Measurements from ENCODE around the gene PPP1R8.
"Not testable (repeated sequence)": the region's sequence is repeated elsewhere in the genome, so short reads cannot be mapped to it uniquely, and the experiment has no call there.

The PPP1R8 gene

DNA sequence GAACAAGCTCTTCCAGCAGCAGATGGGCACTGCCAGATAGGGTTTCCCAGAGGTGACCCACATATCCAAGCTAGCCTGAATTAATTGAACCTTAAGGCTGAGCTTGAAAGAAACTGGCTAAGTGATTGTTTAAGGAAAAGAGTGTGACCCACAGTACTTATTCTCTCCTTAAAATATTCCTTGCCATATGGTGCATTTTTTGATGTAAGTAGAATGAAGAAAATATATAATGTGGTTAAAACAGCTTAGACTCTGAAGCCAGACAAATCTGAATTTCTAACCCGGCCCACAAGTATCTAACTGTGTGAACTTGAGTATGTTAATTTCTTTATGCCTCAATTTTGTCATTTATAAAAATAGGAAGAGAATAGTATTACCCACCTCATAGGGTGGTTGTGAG, 4.9 kb downstream of the PPP1R8 start:
- Histone ChIP-seq H3K4me3 (ENCODE audit: low read depth, low read length) (no peak overlapping the region), H3K36me3 (ENCODE audit: control insufficient read depth, insufficient read depth, low read length) (peaks cover 4% of the 10 kb centered on the region), H3K9ac (ENCODE audit: low read depth, low read length) (no peak overlapping the region), H3K9me3 (ENCODE audit: control insufficient read depth, insufficient read depth, low read length) (no peaks in the 10 kb centered on the region), H3K4me1 (ENCODE audit: control insufficient read depth, insufficient read depth, low read length) (peaks cover 5% of the 10 kb centered on the region), H3K27me3 (ENCODE audit: control insufficient read depth, insufficient read depth, low read length) (no peaks in the 10 kb centered on the region)

DNA sequence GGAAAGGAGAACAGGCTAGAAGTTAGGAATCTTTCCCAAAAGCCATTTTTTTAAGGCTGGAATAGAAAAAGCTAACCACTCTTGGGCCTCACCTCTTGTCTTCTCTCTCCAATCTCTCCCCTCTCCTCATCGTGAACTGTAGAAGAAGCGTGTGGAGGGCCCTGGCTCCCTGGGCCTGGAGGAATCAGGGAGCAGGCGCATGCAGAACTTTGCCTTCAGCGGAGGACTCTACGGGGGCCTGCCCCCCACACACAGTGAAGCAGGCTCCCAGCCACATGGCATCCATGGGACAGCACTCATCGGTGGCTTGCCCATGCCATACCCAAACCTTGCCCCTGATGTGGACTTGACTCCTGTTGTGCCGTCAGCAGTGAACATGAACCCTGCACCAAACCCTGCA, 19.4 kb downstream of the PPP1R8 start:
- H3K9ac ChIP-seq (ENCODE audit: low read depth, low read length) = no peak overlapping the region
- H3K4me3 ChIP-seq (ENCODE audit: low read depth, low read length) = no peak overlapping the region
- H3K36me3 ChIP-seq (ENCODE audit: control insufficient read depth, insufficient read depth, low read length) = peaks cover 37% of the 10 kb centered on the region
- H3K27me3 ChIP-seq (ENCODE audit: control insufficient read depth, insufficient read depth, low read length) = no peaks in the 10 kb centered on the region
- no peaks in the 10 kb centered on the region for H3K9me3 ChIP-seq (ENCODE audit: control insufficient read depth, insufficient read depth, low read length)
- H3K4me1 ChIP-seq (ENCODE audit: control insufficient read depth, insufficient read depth, low read length) = no peaks in the 10 kb centered on the region

DNA sequence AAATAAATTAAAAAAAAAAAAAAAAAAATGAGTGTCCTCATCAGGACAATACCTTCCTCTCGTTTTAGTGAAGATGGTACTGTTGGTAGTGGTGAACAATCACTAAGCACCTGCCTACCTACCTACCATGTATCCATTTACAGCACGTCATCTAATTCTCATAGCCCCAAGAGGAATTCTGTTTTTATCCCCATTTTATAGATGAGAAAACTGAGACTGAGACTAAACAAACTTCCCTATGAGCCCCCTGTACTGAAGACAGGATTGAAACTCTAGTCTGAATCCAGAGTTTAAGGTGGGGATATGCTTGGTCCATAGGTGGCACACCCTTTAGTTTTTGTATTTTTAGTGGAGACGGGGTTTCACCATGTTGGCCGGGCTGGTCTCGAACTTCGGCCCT, 24.5 kb downstream of the PPP1R8 start:
- no peak overlapping the region for H3K4me3 ChIP-seq (ENCODE audit: low read depth, low read length)
- peaks cover 15% of the 10 kb centered on the region for H3K36me3 ChIP-seq (ENCODE audit: control insufficient read depth, insufficient read depth, low read length)
- no peaks in the 10 kb centered on the region for H3K4me1 ChIP-seq (ENCODE audit: control insufficient read depth, insufficient read depth, low read length)
- no peaks in the 10 kb centered on the region for H3K27me3 ChIP-seq (ENCODE audit: control insufficient read depth, insufficient read depth, low read length)
- no peaks in the 10 kb centered on the region for H3K9me3 ChIP-seq (ENCODE audit: control insufficient read depth, insufficient read depth, low read length)
- H3K9ac ChIP-seq (ENCODE audit: low read depth, low read length) = no peak overlapping the region

DNA sequence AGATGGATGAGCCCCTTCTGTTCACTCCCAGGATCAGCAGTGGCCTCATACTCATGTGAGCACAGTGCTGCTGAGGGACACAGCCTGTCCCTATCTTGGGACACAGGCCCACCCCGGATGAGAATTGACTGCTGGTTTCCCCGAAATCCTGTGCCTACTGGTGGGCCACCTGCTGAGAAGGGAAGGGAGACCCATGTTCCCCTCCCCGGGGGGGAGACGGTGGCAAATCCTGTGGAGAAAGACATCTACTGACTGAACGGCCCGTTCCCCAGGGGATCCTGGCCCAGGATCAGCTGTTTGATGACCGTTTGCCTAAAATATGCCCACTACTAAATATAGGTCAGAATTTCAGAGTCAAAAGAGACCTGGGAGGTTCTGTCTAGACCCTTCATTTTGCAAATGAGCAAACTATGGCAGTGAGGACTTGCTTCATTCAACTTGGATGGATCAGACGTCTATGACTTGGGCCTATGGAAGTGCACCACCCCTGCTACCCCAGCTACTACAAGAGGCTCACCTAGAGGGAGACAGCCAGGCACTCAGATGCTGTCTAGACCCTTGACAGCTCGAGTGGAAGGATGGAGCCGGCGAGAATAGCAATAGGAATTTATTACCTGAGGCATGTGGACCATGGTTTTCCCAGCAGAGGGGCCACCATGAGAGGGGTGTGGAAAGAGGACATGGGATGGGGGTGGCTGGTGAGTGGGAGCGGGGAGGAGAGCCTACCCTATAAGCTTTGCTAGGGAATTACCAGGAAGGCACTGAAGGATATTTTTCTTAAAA, 26.2 kb downstream of the PPP1R8 start:
- no peak overlapping the region for H3K4me3 ChIP-seq (ENCODE audit: low read depth, low read length)
- H3K4me1 ChIP-seq (ENCODE audit: control insufficient read depth, insufficient read depth, low read length) = no peaks in the 10 kb centered on the region
- H3K27me3 ChIP-seq (ENCODE audit: control insufficient read depth, insufficient read depth, low read length) = no peaks in the 10 kb centered on the region
- no peak overlapping the region for H3K9ac ChIP-seq (ENCODE audit: low read depth, low read length)
- peaks cover 2% of the 10 kb centered on the region for H3K36me3 ChIP-seq (ENCODE audit: control insufficient read depth, insufficient read depth, low read length)
- H3K9me3 ChIP-seq (ENCODE audit: control insufficient read depth, insufficient read depth, low read length) = no peaks in the 10 kb centered on the region

DNA sequence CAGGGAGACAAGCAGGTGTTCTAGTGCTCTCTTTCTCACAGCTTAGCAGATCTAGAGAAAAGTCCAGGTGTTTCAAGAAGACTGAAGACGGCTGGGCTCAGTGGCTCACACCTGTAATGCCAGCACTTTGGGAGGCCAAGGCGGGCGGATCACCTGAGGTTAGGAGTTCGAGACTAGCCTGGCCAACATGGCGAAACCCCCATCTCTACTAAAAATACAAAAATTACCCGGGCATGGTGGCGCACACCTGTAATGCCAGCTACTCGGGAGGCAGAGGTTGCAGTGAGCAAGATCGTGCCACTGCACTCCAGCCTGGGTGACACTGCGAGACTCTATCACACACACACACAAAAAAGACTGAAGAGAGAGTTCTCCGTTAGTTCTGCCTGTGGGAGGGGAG, 27.0 kb downstream of the PPP1R8 start:
- not testable (repeated sequence) for H3K4me1 ChIP-seq (ENCODE audit: control insufficient read depth, insufficient read depth, low read length); H3K27me3 ChIP-seq (ENCODE audit: control insufficient read depth, insufficient read depth, low read length); H3K36me3 ChIP-seq (ENCODE audit: control insufficient read depth, insufficient read depth, low read length); H3K9me3 ChIP-seq (ENCODE audit: control insufficient read depth, insufficient read depth, low read length); H3K9ac ChIP-seq (ENCODE audit: low read depth, low read length); H3K4me3 ChIP-seq (ENCODE audit: low read depth, low read length)

DNA sequence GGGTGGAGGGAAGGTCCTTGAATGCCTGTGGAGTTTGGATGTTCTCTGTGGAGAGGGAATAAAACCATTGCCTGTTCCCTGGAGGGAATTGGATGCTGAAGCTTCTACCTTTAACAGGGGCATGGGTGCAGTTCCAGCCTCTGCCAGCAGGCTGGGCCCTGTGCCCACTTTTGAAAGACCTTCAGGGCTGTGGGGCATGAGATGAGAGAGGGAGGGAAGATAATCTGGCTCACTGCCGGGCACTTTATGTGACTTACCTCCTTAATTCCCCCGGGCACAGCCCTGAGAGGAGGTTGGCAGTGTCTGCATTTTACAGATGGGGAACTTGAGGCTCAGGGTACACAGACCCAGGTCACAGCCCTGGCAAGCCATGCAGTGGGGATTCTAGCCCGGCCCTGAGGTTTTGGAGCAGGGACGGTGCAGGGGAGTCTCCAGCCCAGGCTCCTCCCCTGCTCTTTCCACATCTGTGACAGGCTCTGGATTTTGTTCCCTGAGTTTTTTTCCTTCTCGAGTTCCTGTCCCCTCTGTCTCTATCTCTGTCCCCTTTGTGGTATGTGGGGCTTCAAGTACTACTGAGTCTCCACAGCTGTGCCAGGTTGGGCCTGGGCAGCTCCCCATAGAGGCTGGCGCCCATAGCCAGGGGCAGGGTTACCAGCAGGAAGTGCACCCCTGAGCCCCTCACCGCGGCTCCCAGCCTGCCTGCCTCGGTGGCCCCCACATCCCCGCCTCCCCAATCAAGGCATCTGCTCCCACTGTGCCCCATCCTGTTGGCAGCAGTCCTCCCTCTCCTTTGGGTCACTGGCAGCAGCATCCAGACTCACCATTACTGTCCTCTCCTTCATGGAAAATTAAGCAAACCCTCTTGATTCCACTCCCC, 27.7 kb downstream of the PPP1R8 start:
- Histone ChIP-seq H3K36me3 (ENCODE audit: control insufficient read depth, insufficient read depth, low read length) (no peaks in the 10 kb centered on the region), H3K4me1 (ENCODE audit: control insufficient read depth, insufficient read depth, low read length) (no peaks in the 10 kb centered on the region), H3K4me3 (ENCODE audit: low read depth, low read length) (no peak overlapping the region), H3K9me3 (ENCODE audit: control insufficient read depth, insufficient read depth, low read length) (no peaks in the 10 kb centered on the region), H3K27me3 (ENCODE audit: control insufficient read depth, insufficient read depth, low read length) (no peaks in the 10 kb centered on the region), H3K9ac (ENCODE audit: low read depth, low read length) (no peak overlapping the region)

DNA sequence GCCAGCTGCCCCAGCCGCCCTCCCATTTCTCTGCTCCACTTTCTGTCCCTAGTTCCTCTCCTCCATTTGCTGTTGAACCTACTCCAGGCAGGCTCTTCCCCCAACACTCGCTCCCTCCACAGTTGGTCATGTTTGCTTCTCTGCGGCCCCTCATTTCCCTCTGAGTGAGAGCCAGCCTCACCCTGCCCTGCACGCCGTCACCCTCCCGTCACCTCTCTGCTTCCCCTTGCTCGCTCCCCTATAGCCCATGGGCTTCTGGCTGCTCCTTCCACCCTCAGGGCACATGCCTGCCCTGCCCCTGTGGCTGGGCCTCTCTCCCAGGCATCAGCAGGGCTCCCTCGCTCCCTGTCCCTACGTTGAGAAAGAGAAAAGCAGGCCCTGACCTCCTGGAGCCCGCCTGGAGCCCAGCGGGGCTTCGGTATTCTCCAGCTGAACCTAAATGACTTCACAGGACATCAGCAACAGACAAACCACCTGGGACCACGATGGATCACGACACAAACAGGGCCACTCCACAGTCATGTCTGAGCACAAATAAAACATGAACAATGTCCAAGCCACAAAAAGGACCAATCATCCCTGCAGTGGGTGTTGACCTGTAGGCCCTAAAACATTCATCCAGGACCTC, 28.5 kb downstream of the PPP1R8 start:
- no peak overlapping the region for H3K9ac ChIP-seq (ENCODE audit: low read depth, low read length)
- H3K9me3 ChIP-seq (ENCODE audit: control insufficient read depth, insufficient read depth, low read length) = no peaks in the 10 kb centered on the region
- H3K36me3 ChIP-seq (ENCODE audit: control insufficient read depth, insufficient read depth, low read length) = no peaks in the 10 kb centered on the region
- H3K4me3 ChIP-seq (ENCODE audit: low read depth, low read length) = no peak overlapping the region
- no peaks in the 10 kb centered on the region for H3K4me1 ChIP-seq (ENCODE audit: control insufficient read depth, insufficient read depth, low read length)
- no peaks in the 10 kb centered on the region for H3K27me3 ChIP-seq (ENCODE audit: control insufficient read depth, insufficient read depth, low read length)

DNA sequence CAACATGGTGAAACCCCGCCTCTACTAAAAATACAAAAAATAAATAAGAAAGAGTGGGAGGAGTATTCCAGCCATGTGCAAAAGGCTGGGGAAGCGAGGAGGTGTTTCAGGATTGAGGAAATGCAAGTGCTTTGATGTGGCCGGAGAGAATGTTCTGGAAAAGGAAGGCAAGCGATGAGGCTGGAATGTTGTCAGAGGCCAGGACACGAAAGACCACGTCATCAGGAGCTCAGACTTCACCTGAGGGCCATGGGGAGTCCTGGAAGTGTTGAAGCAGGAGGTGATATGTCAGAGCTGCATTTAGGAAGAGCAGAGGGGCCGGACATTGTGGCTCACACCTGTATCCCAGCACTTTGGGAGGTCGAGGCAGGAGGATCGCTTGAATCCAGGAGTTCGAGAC, 30.9 kb downstream of the PPP1R8 start:
- H3K27me3 ChIP-seq (ENCODE audit: control insufficient read depth, insufficient read depth, low read length) = no peaks in the 10 kb centered on the region
- no peaks in the 10 kb centered on the region for H3K36me3 ChIP-seq (ENCODE audit: control insufficient read depth, insufficient read depth, low read length)
- no peaks in the 10 kb centered on the region for H3K4me1 ChIP-seq (ENCODE audit: control insufficient read depth, insufficient read depth, low read length)
- H3K9ac ChIP-seq (ENCODE audit: low read depth, low read length) = no peak overlapping the region
- H3K4me3 ChIP-seq (ENCODE audit: low read depth, low read length) = no peak overlapping the region
- H3K9me3 ChIP-seq (ENCODE audit: control insufficient read depth, insufficient read depth, low read length) = no peaks in the 10 kb centered on the region

DNA sequence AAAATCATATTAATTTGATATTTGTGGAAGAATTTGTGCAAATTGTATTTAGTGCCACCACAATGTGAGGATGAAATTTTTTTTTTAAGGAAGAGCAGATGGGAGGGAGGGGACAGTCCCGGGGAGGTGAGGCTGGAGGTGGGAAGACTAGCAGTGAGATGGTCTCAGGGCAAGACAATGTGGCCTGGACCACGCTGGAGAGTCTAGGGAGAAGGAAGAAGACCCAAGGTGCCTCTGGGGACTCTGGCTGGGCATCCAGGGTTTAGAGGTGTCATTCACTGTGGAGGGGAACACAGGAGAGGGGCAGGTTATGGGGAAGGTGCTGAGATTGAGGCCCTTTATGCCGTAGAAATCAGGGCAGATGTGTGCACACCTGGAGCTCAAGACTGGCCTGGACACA, 31.4 kb downstream of the PPP1R8 start:
- Histone ChIP-seq H3K36me3 (ENCODE audit: control insufficient read depth, insufficient read depth, low read length) (no peaks in the 10 kb centered on the region), H3K27me3 (ENCODE audit: control insufficient read depth, insufficient read depth, low read length) (no peaks in the 10 kb centered on the region), H3K4me3 (ENCODE audit: low read depth, low read length) (no peak overlapping the region), H3K4me1 (ENCODE audit: control insufficient read depth, insufficient read depth, low read length) (no peaks in the 10 kb centered on the region), H3K9ac (ENCODE audit: low read depth, low read length) (no peak overlapping the region), H3K9me3 (ENCODE audit: control insufficient read depth, insufficient read depth, low read length) (no peaks in the 10 kb centered on the region)

DNA sequence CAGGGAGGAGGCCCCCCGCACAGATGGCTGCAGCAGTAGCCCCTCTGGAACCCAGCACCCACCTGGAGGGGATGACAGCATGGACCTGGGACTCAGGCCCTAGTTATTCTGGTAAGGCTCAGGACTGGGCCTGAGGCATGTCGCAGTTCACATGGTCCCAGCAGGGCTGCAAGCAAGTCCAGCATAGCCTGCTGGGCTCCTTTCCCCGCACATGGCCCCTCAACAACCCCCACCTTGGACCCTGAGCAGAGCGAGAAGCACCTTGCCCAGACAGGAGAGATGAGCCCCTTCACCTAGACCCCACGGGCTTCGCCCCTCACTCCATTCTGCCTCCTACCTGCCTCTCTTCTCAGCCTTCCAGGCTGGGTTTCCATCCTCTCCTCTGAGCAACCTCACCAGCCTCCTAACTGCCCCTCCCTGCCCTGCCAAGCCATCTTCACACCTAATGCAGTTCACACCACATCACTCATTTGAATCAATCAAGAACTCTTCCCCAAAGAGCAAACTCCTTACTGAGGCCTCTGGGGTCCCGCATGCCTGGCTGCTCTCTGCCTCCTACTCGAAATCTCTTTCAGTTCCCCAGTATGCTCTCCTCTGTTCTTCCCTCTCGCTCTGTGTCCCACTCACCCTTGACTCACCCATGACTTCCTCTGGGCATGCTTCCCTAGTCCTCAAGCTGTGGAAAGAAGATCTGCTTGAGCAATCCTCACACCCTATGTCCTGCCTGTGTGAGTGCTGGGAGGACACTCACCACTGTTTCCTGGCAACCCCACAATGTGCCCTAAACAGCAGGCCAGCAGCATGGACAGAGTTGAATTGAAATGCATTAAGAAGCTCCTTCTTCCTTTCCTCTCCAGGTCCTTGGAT, 32.3 kb downstream of the PPP1R8 start:
- Histone ChIP-seq H3K4me1 (ENCODE audit: control insufficient read depth, insufficient read depth, low read length) (no peaks in the 10 kb centered on the region), H3K4me3 (ENCODE audit: low read depth, low read length) (no peak overlapping the region), H3K9ac (ENCODE audit: low read depth, low read length) (no peak overlapping the region), H3K9me3 (ENCODE audit: control insufficient read depth, insufficient read depth, low read length) (no peaks in the 10 kb centered on the region), H3K36me3 (ENCODE audit: control insufficient read depth, insufficient read depth, low read length) (no peaks in the 10 kb centered on the region), H3K27me3 (ENCODE audit: control insufficient read depth, insufficient read depth, low read length) (no peaks in the 10 kb centered on the region)

DNA sequence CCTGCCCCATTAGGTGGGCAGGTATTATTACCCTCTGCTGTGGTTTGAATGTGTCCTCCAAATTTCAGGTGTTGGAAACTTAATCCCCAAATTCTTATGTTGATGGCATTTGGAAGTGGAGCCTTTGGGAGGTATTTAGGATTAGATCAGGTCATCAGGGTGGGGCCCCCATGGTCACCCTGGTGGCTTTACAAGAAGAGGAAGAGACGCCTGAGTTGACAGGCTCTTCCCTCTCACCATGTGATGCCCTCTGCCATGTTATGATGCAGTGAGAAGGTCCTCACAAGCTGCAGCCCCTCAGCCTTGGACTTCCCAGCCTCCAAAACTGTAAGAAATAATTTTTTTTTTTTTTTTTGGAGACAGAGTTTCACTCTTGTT, 32.9 kb downstream of the PPP1R8 start:
- no peak overlapping the region for H3K9ac ChIP-seq (ENCODE audit: low read depth, low read length)
- no peaks in the 10 kb centered on the region for H3K9me3 ChIP-seq (ENCODE audit: control insufficient read depth, insufficient read depth, low read length)
- H3K4me1 ChIP-seq (ENCODE audit: control insufficient read depth, insufficient read depth, low read length) = no peaks in the 10 kb centered on the region
- H3K36me3 ChIP-seq (ENCODE audit: control insufficient read depth, insufficient read depth, low read length) = no peaks in the 10 kb centered on the region
- H3K27me3 ChIP-seq (ENCODE audit: control insufficient read depth, insufficient read depth, low read length) = no peaks in the 10 kb centered on the region
- H3K4me3 ChIP-seq (ENCODE audit: low read depth, low read length) = no peak overlapping the region

Measured in iPS-15b (cell line).